Thoracic aorta (tissue), 2 donors: ENCODE data around the gene HNRNPA0. TPM values are rescaled to one million over a fixed set of nuclear protein-coding genes. Genes with fewer than 3 reads are reported as not detected.

Experiments
- ATAC-seq: fragments of 150-250 bp; one replicate; pipeline ENCODE4 v1.8.0; 2017; ENCODE audit warnings: low read depth; ENCODE audit not compliant: insufficient number of reproducible peaks, low FRiP score
- DNase-seq: peaks from one replicate; pipeline ENCODE4 v3.0.0-alpha.2; 2020; ENCODE audit warnings: low spot score
- H3K27ac ChIP-seq, 2 donors: fragments of 200-600 bp; sonication (generic); 1 replicate in 1 of 2; 2 replicates in 1 of 2; pipeline ENCODE4 v1.5.1; 2016; ENCODE audit warnings: mild to moderate bottlenecking in 2 of 2, moderate library complexity in 2 of 2
- H3K27me3 ChIP-seq: fragments of 200-600 bp; sonication (generic); replicated peaks from 2 replicates; pipeline ENCODE4 v1.6.0; 2016; ENCODE audit warnings: mild to moderate bottlenecking; ENCODE audit not compliant: insufficient read depth
- H3K36me3 ChIP-seq: fragments of 200-600 bp; sonication (generic); one replicate; pipeline ENCODE4 v1.5.1; 2016
- H3K4me1 ChIP-seq, 2 donors: fragments of 200-600 bp; sonication (generic); 1 replicate in 1 of 2; 2 replicates in 1 of 2; pipeline versions ENCODE4 v1.5.1 to v1.6.0; 2016; ENCODE audit warnings: low read depth in 2 of 2, mild to moderate bottlenecking in 1 of 2; ENCODE audit not compliant: control insufficient read depth in 1 of 2
- H3K4me3 ChIP-seq: fragments of 200-600 bp; sonication (generic); 2 replicates; pipeline ENCODE4 v1.5.1; 2016; ENCODE audit warnings: mild to moderate bottlenecking
- H3K9me3 ChIP-seq: fragments of 200-600 bp; sonication (generic); 2 replicates; pipeline ENCODE4 v1.5.1; 2016
- total RNA-seq, 2 donors: library from RNA; depleted of rRNA; stranded (reverse); fragments of >200 nt; gene quantifications; one replicate each; pipeline versions ENCODE4 v1.1.0 to v1.2.3, GENCODE V29; 2016
- TF ChIP-seq, protein P1 (sequence below): fragments of 200-600 bp; sonication (generic); IDR thresholded peaks from one replicate; pipeline ENCODE4 v1.5.1; 2019; ENCODE audit warnings: antibody characterized with exemption

HNRNPA0 gene
- total RNA-seq, 2 donors from 2014 or later = 9.3 to 14.9 TPM

DNA sequence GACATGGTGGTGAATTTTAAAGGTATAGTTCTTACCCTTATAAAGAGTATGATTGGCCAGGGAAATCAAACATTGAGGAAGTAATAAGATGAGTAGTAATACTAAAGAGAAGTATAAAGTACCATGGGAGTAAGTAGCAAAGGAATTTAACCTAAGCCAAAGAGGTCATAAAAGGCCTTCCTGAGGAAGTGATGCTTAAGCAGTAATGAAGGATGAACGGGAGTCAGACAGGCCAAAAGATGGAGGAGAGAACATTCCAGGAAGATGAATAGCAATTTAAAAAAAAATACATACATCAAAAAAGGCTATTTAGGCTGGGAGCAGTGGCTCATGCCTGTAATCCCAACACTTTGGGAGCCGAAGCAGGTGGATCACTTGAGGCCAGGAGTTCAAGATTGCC lies 47.3 kb downstream of the HNRNPA0 start:
- Histone ChIP-seq H3K36me3 (peaks cover 3% of the 10 kb centered on the region), H3K27ac (no peak overlapping the region), H3K9me3 (no peaks in the 10 kb centered on the region), H3K27me3 (no peaks in the 10 kb centered on the region), H3K4me1 (peaks cover 0 to 21% of the 10 kb centered on the region in 2 donors), H3K4me3 (no peak overlapping the region)
- no peak for DNase-seq
- no peak for ATAC-seq
- TF ChIP-seq, protein P1, sequence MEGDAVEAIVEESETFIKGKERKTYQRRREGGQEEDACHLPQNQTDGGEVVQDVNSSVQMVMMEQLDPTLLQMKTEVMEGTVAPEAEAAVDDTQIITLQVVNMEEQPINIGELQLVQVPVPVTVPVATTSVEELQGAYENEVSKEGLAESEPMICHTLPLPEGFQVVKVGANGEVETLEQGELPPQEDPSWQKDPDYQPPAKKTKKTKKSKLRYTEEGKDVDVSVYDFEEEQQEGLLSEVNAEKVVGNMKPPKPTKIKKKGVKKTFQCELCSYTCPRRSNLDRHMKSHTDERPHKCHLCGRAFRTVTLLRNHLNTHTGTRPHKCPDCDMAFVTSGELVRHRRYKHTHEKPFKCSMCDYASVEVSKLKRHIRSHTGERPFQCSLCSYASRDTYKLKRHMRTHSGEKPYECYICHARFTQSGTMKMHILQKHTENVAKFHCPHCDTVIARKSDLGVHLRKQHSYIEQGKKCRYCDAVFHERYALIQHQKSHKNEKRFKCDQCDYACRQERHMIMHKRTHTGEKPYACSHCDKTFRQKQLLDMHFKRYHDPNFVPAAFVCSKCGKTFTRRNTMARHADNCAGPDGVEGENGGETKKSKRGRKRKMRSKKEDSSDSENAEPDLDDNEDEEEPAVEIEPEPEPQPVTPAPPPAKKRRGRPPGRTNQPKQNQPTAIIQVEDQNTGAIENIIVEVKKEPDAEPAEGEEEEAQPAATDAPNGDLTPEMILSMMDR = no peak

DNA sequence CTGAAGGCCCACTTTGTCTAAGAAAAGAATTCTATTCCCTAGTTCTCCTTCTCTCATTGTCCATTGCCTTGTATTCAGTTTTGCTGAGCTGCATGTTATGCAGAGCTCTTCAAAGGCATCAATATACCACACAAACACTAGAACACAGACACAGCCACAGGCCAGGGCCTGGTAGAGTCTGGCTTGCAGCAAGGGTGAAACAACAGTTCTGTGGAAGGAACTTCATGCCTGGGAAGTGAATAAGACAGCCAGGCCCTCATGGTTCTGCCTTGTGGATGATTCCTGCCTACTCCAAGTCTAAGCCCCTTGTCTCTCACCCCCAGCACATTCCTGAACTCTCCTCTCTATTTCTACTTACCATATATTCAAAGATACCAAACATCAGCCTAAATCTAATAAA lies 49.1 kb downstream of the HNRNPA0 start:
- Histone ChIP-seq H3K4me1 (peaks cover 0 to 10% of the 10 kb centered on the region in 2 donors), H3K27me3 (no peaks in the 10 kb centered on the region), H3K36me3 (peaks cover 3% of the 10 kb centered on the region), H3K27ac (no peak overlapping the region), H3K9me3 (no peaks in the 10 kb centered on the region), H3K4me3 (no peak overlapping the region)
- no peak for DNase-seq
- no peak for ATAC-seq
- TF ChIP-seq, protein P1 = no peak

DNA sequence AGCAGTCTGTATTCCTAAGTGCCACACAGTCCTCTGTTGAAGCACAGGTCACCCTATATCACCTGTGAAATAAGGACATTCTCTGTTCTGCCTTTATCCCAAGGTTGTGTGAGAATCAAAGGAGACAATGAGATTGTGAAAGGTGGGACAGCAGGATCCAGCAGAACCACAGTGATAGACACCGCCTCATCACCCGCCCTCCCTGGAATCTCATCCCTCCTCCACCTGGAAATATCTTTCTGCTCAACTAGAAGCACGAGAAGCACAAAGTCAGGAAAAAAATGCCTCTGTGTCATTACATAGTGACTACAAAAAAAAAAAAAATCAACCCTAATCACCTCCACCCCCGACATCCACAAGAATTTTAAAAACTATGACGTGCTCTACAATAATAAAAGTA lies 50.6 kb downstream of the HNRNPA0 start:
- Histone ChIP-seq H3K4me3 (no peak overlapping the region), H3K27ac (no peak overlapping the region), H3K27me3 (no peaks in the 10 kb centered on the region), H3K9me3 (no peaks in the 10 kb centered on the region), H3K4me1 (peaks cover 0 to 15% of the 10 kb centered on the region in 2 donors), H3K36me3 (peaks cover 3% of the 10 kb centered on the region)
- TF ChIP-seq, protein P1 = no peak
- ATAC-seq (no peak), DNase-seq (no peak)

DNA sequence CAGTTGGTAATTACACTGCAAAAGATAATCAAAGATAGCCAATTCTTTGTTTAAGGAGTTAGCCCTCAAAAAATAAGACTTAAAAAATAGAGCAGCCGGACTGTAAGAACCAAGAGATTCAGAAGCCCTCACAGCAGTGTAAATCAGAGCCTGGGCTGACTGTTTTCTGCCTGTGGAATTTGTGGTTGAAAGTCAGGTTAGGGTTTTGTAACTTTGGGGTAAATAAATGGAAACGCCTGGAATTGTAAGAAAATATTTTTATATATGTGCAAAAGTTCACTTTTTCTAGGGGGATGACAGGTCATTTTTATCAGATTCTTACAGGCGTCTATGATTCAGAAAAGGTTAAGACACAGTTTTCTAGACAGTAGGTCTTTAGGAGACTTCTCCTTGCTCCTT lies 53.9 kb downstream of the HNRNPA0 start:
- ATAC-seq = no peak
- Histone ChIP-seq H3K36me3 (peaks cover 8% of the 10 kb centered on the region), H3K27ac (no peak overlapping the region), H3K9me3 (no peaks in the 10 kb centered on the region), H3K4me1 (peaks cover 0 to 15% of the 10 kb centered on the region in 2 donors), H3K27me3 (no peaks in the 10 kb centered on the region), H3K4me3 (no peak overlapping the region)
- DNase-seq = no peak
- TF ChIP-seq, protein P1 = no peak

DNA sequence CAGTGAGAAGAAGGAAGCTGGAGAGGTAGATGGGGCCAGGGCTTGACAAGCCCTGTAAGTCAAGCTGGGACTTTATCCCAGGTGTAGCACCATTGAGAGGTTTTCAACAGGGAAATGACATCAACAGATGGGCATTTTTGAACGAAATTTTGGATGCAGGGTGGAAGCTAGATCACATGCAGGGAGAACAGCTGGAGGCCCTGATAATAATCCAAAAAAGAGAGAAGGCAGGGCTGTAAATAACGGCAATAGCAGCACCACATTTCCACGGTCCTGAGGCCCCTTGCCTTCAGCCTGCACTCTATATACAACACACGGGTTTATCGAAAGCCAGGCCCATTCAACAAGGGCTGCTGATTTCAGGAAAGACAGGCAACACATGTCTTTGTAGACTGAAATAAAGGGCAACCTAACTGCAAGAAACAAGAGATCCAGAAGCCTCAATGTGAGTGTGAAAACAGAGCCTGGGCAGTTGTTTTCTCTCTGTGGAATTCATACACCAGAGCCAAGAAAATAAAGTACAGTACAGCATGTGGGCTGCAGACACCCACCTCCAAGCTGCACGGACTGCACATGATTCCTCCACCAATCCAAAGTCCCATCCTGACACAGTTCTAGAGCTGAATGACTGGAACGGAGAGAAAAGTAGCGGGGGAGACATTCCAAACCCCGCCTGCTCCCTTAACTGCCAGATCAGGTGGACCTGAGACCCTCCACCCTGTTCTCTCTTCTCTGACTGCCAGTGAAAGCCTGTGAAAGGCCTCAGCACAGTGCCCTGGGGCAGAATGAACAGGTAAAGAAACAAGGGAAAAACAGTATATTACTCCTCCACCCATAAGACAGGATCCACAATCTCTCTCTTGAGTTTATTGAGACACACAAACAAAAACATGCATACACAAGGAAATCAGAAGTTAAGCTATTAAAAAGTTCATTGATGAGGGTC lies 54.6 kb downstream of the HNRNPA0 start:
- H3K36me3 ChIP-seq = peaks cover 8% of the 10 kb centered on the region
- H3K9me3 ChIP-seq = no peaks in the 10 kb centered on the region
- TF ChIP-seq, protein P1 = no peak
- DNase-seq (no peak), ATAC-seq (no peak)
- peaks cover 0 to 15% of the 10 kb centered on the region in 2 donors for H3K4me1 ChIP-seq
- no peak overlapping the region for H3K27ac ChIP-seq
- no peak overlapping the region for H3K4me3 ChIP-seq
- no peaks in the 10 kb centered on the region for H3K27me3 ChIP-seq
